HG02642 (cell line): ENCODE data around the gene RDH13.
A peak's percentile ranks its signal among the peaks of the same experiment; 100 is the strongest.

ENCODE experiments used
- ATAC-seq: cut with Tn5 transposase; IDR thresholded peaks from one replicate; pipeline ENCODE4 v1.9.1; 2021; ENCODE audit warnings: mild to moderate bottlenecking; ENCODE audit not compliant: unreplicated experiment, poor library complexity

RDH13 gene

GRCh38 chr19:55092423-55093318 is 29.7 kb upstream of the RDH13 start:
- ATAC-seq = no peak

GRCh38 chr19:55091955-55092354 is 29.0 kb upstream of the RDH13 start:
- ATAC-seq = no peak

GRCh38 chr19:55091126-55091910 is 28.4 kb upstream of the RDH13 start:
- ATAC-seq = no peak

- ATAC-seq = no peak
Measured at GRCh38 chr19:55090564-55090963, 27.6 kb upstream of the RDH13 start.

GRCh38 chr19:55089342-55089944 is 26.5 kb upstream of the RDH13 start:
- no peak for ATAC-seq

- ATAC-seq = no peak
Measured at GRCh38 chr19:55088543-55089341, 25.8 kb upstream of the RDH13 start.

- ATAC-seq = no peak
Measured at GRCh38 chr19:55088021-55088451, 25.1 kb upstream of the RDH13 start.

GRCh38 chr19:55087542-55087901 is 24.6 kb upstream of the RDH13 start:
- no peak for ATAC-seq

GRCh38 chr19:55086730-55087541 is 24.0 kb upstream of the RDH13 start:
- ATAC-seq = no peak

GRCh38 chr19:55085923-55086715 is 23.2 kb upstream of the RDH13 start:
- ATAC-seq = no peak

GRCh38 chr19:55084416-55084815 is 21.5 kb upstream of the RDH13 start:
- ATAC-seq = no peak

- no peak for ATAC-seq
Measured at GRCh38 chr19:55083004-55083850, 20.3 kb upstream of the RDH13 start.

GRCh38 chr19:55082020-55082851 is 19.3 kb upstream of the RDH13 start:
- no peak for ATAC-seq

GRCh38 chr19:55081770-55082019 is 18.7 kb upstream of the RDH13 start:
- peak; percentile 1 for ATAC-seq

GRCh38 chr19:55080968-55081769 is 18.2 kb upstream of the RDH13 start:
- peak; percentile 71 for ATAC-seq
